Lower leg skin (tissue), 3 donors: Measurements from ENCODE around the gene MCF2L2.

Experiments used
- CTCF ChIP-seq, 3 donors: fragments of 450-650 bp; IDR thresholded peaks; one replicate each; pipeline ENCODE4 v1.5.1; 2016; ENCODE audit warnings: antibody characterized with exemption in 3 of 3, mild to moderate bottlenecking in 3 of 3, moderate library complexity in 2 of 3
- POLR2A ChIP-seq, 2 donors: fragments of 450-650 bp; IDR thresholded peaks; one replicate each; pipeline ENCODE4 v1.6.1; 2016 to 2017; ENCODE audit warnings: antibody characterized with exemption in 2 of 2, mild to moderate bottlenecking in 1 of 2, moderate library complexity in 1 of 2

- TF ChIP-seq CTCF (IDR thresholded peaks at IDR 0.05) (no peak), POLR2A (IDR thresholded peaks at IDR 0.05) (no peak)
Observed at GRCh38 chr3:183222631-183223235, 205.7 kb downstream of the MCF2L2 start.
